HG02759 (cell line): ENCODE data around the gene TMEM129.
A peak's percentile ranks its signal among the peaks of the same experiment; 100 is the strongest.

Source experiments
- ATAC-seq: cut with Tn5 transposase; IDR thresholded peaks from one replicate; pipeline ENCODE4 v1.9.1; 2021; ENCODE audit warnings: mild to moderate bottlenecking, moderate library complexity; ENCODE audit not compliant: unreplicated experiment

TMEM129 gene

GRCh38 chr4:1722551-1723118 lies 1.5 kb upstream of the TMEM129 start:
- no peak for ATAC-seq

GRCh38 chr4:1721666-1722550 lies 785 bp upstream of the TMEM129 start:
- no peak for ATAC-seq

GRCh38 chr4:1720163-1720983 lies 750 bp downstream of the TMEM129 start:
- peak; percentile 18 for ATAC-seq

GRCh38 chr4:1718095-1718850 lies 2.9 kb downstream of the TMEM129 start:
- ATAC-seq: no peak

GRCh38 chr4:1717129-1718094 lies 3.7 kb downstream of the TMEM129 start:
- ATAC-seq: no peak

GRCh38 chr4:1716065-1716945 lies 4.8 kb downstream of the TMEM129 start:
- no peak for ATAC-seq

- no peak for ATAC-seq
These were observed 5.9 kb downstream of the TMEM129 start for GRCh38 chr4:1715002-1715758.

- ATAC-seq: no peak
These were observed 6.7 kb downstream of the TMEM129 start for GRCh38 chr4:1714303-1715001.

GRCh38 chr4:1713003-1713851 lies 7.9 kb downstream of the TMEM129 start:
- ATAC-seq: no peak

- peak; percentile 77 for ATAC-seq
These were observed 8.7 kb downstream of the TMEM129 start, which contains the start of gene SLBP for GRCh38 chr4:1712216-1713002. Gene SLBP (minus strand): TSS chr4:1712319. CDS start chr4:1712188, 131 bp downstream.

GRCh38 chr4:1711571-1712215 lies 9.4 kb downstream of the TMEM129 start:
- ATAC-seq: peak; percentile 15

GRCh38 chr4:1711055-1711570 lies 10.0 kb downstream of the TMEM129 start:
- ATAC-seq: no peak

GRCh38 chr4:1708581-1708980 lies 12.5 kb downstream of the TMEM129 start:
- no peak for ATAC-seq

- no peak for ATAC-seq
These were observed 14.8 kb downstream of the TMEM129 start for GRCh38 chr4:1706358-1706757.

- ATAC-seq: no peak
These were observed 15.4 kb downstream of the TMEM129 start for GRCh38 chr4:1705732-1706131.
